CD1c-positive myeloid dendritic cell (primary cell): Measurements from ENCODE around the gene CNTNAP2.
A peak's percentile ranks its signal among the peaks of the same experiment; 100 is the strongest.

Experiments
- DNase-seq: peaks from one replicate; pipeline ENCODE4 v3.0.0-alpha.2; 2016; ENCODE audit errors: extremely low spot score

CNTNAP2 gene

DNA sequence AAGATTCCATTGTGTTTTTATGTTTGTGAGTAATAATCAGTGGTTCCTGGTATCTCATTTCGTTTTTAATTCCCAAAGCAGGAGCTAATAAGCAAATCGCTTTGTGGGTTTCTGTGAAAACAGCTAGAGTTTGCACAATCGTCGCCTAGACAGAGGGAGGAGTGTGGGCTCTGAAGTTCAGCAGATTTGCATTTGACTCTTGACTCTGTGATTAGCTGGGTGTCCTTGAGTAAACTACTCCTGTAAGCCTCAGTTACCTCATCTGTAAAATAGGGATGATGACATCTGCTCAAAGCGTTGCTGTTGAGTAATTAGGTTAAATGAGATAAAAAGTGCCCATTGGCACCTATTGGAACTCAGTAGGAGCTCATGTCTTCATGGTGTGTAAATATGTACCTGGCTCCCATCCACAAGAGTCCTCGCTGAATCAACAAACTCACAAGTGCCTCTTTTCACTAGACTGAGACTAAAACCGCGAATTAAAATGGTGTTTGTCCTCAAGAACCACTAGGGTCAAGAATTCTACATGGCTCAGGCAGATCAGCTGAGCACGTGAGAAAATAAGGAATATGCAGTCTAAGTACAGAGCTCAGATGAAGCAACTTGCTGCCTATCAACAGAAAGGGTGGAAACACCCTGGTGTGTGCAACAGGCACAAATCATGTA, 2088.2 kb downstream of the CNTNAP2 start:
- no peak for DNase-seq

DNA sequence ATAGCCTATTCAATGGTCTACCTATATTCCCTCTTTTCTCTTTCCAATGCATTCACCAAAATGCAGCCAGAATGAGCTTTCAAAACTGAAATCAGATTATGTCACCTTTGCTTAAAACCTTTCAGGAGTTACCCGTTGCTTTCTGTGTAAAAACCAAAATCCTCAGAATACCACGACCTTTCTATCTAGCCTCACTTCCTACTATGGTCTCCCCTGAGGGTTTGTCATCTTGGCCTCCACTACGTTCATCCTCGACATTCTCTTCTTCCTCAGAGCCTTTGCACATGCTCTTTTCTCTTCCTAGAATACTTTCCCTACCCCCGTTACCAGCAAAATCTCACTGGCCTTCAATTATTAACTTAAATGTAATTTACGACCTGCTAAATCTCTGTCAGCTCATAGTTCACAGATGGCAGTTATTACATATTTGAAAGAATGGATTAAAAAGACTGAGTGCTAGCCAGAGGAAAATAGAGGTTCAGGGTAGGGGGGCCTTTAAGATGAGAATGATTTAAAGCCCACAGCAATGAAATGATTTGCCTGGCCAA, 2093.1 kb downstream of the CNTNAP2 start:
- no peak for DNase-seq

DNA sequence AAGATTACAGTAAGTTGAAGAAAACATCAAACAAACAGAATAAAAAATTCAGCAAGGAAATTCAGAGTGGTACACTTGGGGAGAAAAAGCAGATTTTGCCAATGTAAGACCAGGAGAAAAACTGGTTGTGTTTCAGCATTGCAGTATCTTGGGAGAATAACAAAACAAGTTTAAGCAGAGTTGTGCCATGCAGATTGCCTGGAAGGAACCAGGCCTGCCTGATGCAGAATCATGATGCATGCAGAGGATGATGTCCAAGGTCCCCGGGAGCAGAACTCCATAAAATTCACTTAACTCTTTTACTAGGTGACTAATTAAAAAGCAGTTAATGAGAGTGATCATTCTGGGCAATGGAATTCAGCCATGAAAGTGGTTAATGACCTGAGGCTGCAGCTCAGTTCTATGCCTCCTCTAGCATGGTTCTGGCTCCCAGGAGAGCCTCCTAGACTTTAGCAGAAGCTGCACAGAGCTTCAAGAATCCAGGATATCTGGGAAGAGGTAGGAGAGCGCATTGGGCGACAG, 2094.3 kb downstream of the CNTNAP2 start:
- DNase-seq = no peak

DNA sequence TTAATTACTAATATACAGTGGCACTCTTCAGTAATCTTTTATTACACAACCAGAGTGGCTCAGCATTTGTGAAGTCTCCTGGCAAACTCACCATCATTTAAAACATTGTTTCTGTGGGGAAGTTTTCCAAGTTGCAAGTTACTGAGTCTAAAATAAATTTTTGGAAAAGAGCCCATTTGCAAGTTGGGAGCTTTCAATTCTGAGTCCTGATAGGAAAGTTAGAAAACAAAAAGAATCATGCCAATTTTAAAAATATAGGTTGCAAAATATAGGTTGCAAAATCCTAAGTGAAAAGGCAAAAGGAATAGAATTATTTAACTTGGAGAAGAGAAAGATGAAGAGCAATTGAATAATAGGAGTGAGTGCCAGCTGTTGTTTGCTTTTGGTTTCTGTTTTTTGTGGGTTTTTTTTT, 2095.1 kb downstream of the CNTNAP2 start:
- no peak for DNase-seq

DNA sequence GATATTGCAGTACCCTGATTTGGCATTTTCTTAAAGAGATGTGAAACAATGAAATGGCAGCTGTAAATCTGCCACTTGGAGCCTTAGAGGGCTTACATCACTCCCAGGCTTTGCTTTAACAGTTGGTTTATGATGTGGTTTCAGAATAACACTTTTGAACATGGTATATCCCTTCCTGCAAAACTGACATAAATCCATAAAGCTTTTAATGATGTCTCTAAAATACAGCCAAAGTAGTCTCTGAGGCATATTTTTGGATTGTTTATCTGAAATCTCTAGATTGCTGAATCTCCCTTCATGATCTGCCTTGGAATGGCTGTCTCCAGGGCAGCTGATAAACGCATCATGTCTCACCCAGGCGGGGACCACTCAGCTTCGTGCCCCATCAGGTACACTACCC, 2096.1 kb downstream of the CNTNAP2 start:
- DNase-seq = no peak

DNA sequence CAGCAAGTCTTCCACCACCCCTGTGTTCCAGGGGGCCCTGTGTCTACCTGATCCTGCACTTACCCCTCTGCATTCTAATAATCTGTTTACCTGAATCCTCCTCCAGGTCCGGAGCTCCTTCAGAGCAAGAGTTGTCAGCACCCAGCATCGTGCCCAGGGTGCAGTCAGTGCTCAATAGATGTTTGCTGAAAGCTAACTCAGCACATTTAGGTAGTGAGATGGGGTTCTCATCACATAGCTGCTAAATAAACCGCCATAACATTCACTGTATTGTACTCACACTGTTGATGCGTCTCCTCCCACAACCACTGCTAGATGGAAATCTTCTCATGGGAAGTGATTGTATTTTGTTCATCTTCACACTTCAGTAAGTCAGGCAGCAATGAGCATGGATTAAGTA, 2097.5 kb downstream of the CNTNAP2 start:
- DNase-seq = no peak

DNA sequence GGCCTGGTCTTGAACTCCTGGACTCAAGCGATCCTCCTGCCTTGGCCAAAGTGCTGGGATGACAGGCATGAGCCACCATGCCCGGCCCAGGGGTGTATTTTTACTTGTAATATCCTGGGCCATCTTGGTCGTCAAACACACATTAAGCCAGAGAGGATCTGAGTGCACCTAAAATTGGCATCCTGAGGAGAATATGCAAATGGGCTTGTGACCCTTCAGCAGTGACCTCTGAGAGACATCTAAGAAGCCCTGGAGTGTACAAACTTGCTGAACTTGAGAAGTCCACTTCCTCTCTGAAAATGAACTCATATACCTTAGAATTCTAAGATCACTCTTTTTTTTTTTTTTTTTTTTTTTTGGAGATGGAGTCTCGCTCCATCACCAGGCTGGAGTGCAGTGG, 2102.0 kb downstream of the CNTNAP2 start:
- DNase-seq = no peak

DNA sequence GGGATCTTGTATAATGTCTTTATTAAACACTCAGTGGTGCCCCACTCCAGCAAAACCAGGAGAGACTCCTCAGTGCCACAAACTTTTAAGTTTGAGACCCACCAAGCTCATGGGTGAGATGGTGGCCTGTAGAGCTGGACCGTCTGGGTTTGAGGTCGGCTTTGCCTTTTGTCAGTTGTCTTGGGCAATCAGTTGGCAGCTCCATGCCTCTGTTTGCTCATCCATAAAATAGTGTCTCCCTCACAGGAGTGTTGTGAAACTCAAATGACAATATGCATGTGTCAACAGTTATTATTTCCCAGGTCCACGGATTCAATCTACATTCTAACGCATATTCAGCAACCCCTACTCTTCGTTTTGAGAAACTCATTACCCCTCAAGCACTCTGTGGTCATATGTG, 2106.1 kb downstream of the CNTNAP2 start:
- DNase-seq = no peak

DNA sequence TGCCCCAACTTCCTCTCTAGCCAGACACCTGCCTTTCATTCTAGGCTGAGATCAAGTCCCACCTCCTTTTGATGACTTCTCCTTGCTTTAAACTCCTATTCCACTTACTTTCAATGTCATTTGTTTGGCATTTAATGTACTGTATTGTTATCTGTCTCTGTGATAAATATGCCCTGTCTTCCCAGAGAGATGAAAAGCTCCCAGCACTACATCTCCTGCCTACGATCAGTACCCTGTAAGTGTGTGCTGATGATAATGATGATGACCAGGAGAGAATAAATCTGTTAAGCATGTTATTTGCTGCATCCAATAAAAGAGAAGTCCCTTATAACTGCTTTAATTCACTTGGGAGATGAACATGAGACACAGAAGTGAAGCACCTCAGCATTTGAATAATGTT, 2106.6 kb downstream of the CNTNAP2 start:
- DNase-seq = no peak

DNA sequence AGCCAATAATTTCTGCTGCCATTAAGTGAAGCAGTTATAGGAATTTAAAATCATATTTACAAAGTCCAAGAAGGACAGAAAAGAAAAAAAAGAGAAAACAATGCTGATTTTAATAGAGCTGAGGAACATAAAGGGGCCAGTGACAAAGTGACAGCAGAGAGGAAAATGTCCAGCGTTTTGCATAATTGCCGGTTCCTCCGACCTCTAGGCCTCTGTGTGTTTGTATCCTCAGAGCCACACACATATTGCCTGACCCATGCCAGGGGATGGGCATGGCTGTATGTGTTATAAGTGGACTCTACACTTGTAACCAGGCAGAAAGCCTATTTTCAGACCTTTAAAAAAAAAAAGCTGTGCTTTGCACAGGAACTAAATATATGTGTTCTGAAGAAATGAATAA, 2107.1 kb downstream of the CNTNAP2 start:
- no peak for DNase-seq

DNA sequence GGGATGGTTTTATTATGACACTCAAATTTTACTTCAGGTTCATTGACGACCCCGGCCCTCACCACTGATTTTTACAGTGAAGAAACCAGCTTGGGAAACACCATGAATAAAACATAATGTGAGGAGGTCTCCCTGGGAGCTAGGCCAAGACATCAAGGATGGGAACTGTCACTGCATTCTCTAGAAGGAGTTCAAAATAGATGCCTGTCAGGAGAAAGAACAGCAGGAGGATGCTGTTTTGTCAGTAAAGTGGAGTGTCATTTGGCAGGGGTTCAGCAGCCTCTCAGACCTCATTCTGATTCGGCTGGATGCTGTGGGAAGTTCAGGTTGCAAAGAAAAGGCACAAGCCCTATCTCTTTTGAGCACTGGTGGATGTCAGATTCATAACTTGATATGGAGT, 2113.7 kb downstream of the CNTNAP2 start:
- no peak for DNase-seq

DNA sequence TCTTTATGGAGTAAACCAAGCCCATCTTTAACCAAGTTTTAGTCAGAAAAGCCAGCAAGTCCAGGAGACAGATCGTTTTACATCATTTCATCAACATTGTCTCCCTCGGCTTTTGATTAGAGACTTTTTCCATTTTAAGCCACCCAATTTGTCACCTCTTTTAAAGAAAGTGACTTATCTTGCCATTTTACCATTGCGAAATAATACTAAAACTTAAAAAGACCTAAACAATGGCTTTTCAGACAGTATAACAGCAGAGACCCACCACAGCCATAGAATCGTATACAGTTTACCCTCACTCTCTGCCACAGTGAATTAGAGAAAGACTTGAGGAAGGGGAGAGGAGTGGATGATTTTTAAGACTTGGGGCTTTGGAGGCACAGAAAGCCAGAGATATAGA, 2114.3 kb downstream of the CNTNAP2 start:
- no peak for DNase-seq

DNA sequence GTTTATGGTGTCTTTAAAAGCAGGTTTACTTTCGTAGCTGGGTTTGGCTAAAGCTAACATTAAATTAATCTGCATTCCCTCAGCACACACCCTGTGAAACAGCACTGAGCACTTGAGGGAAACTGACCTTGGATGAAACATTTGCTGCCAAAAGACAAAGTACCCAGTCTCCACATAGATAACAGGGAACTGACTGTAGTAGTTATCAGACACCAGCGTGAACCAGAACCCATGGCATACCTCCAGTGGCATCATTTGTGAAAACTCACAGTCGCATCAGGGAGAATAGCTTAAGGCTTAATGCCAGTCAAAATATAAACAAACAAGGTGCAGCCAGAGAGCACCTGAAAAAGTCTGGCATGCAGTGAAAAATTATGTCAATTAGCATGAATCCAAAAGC, 2116.2 kb downstream of the CNTNAP2 start:
- DNase-seq = no peak

DNA sequence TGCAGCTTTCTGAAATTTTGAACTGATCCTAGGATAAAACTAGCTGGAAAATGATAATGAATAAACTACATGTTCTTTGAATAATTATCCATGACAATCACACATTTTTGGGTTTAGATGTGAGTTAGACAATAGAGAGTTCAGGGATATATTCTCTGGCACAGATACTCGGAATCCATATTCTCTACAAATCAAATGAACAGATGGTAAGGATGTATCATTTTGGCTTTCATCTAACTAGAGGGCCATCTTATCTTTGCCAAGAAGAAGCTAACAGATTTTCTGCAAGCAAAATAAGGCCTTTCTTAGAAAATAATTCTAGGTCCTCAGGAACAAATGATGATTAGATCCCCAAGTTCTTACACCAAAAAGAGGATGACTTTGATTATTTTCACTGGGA, 2118.1 kb downstream of the CNTNAP2 start:
- no peak for DNase-seq

DNA sequence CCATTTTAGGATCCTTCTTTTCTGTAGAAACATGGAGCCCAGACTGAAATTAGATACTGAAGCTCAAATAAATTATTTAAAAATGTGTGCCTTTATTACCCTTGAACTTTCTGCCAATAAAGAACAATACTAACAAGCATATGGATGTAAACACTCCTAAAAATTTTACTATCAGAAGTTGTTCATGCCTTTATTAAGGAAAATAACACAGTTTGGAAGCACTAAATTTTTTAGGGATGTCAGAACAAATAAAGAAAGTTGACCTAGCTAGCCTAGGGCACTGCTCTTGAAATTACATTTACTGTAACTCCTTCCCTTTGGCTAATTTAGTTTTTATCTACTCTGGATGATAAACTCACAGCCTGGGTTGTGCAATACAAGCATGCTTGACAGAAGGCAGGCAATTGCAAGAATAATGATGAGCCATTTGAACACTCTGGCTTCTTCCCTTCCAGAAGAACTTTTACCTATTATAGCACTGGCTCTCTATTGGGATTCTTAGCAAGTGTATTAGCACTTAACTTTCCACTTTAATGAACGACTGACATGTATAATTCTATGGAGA, 2122.2 kb downstream of the CNTNAP2 start:
- DNase-seq = no peak

DNA sequence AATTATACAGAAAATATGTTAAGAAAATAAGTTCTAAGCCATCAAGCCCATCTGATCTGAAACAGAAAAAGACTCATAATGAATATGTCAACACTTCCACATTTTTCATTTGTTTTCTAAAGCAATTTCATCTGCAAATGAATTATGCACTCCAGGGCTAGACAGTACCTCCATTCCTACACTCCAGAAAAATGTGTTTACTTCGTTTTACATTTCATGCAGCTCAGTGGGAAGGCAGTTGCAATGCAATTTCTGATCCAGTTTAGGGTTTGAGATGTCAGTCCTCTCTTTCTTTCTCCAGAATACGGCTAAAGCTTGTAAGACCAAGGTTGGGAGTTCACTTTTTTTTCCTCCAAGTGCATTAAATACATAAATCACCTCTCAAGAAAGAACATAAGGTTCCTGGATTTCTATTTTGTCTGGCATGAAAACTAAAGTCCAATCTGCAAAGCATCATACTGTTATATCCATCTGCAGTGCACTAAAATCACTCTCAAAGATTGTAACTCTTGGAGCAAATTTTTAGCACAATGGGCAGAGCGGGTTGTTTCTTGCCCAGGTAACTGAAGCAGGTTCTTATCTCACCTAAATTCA, 2125.2 kb downstream of the CNTNAP2 start:
- no peak for DNase-seq

DNA sequence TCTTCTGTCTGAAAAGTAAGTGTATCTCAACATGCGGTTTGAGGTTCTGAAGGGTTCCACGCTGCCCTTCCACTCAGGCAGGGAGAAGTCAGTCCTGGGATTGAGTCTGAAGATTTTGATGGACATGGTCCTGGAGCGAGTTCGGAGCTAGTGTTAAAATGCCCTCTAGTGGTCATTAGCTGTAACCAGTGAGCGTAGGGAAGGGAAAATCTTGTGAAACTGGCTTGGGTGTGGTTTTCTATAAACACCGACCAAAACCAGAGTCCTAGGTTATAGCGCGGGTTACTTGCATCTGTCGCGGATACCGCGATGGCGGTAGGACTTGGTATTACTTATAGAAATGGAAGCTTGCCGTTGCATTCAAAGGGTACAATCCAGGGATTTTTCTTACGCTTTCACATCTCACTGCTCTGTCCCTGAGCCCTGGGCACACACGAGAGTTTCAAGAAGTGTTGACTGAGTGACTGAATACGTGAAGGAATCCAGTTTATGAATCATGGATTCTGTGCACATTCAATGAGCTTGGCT, 2125.8 kb downstream of the CNTNAP2 start:
- peak; percentile 46 for DNase-seq

DNA sequence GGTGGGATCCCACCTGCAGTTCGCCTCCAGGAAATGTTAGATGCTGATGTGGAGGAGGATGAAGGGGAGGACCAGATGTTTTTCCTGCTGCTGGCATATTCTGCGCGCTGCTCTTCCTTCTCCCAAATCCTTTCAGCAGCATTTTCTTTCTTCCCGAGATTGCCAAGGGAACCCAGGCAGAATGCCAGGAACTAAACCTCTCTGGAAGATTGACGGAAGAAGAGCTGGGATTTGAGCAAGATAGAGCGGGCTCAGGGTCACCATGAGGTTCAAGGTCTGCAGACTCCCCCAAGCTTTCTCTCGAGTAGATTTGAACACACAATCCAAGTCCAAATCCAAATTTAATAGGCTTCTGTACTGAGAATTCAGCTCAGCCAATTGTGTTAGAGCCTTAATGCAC, 2128.8 kb downstream of the CNTNAP2 start:
- DNase-seq = no peak

DNA sequence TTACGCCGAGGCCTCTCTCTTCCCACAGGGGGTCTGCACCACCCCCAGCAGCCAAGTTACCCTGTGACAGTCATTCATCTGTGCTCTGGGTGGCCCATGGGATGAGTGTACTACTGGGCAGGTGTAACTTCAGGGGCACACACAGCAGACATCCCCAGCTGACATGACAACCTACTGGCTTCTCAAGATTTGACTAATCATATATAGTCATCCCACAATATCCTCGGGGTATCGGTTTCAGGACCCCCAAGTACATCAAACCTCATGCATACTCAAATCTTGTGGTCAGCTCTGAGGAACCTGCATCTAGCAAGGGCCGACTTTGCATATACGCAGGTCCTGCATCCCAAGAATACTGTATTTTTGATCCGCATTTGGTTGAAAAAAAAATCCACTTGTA, 2137.0 kb downstream of the CNTNAP2 start:
- DNase-seq = no peak

DNA sequence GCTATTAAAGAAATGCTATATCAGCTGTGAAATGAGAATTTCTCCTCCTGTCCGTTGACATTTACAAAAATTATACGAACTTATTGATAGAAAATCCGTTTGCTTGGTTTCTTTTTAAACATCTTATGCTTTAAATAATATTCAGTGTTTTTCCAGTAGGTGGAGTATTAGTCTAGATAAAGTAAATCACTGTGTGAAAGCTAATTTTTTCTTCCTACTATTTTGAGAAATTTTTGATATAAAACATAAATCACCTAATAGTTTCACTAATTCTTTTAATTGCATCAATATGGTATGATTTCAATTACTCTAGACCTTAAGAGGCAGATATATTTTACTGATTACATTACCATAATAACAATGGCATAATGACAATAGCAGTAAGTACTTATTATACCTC, 2138.7 kb downstream of the CNTNAP2 start:
- no peak for DNase-seq

DNA sequence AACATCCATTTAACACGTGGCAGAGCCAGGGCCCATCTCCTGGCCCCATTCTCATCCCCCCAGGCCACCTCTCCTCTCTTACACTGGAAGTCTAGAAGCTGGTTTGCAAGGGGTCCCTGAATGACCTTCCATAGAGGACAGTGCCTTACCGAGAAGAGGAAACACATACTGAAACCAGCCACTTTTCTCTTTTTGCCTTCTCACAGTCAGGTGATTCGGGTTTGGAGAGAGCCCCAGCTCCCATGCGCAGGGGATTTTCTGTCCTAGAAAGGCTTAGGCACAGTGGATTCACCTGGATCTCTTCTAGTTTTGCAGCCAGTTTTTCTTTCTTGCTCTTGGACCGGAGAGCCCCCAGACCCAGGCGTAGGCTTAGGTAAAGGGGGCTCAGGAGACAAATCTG, 2139.8 kb downstream of the CNTNAP2 start:
- DNase-seq = no peak

DNA sequence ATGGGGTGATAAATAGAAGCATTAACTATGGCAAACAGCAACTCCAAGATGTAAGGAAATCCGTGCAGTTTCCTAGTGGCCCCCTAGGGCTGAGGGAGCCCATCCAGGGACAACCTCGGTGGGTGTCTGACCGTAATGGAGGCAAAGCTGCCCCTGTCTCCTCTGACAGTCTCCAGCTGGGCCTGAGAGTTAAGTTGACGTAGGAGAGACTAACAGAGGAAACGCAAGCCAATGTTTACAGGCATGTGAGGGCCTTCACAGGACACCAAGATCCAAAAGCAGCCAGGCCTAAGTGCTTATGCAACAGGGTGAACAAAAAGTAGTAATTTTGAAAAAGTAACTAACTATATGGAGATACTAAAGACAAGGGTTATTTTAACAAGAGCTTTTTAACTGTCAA, 2144.0 kb downstream of the CNTNAP2 start:
- no peak for DNase-seq

DNA sequence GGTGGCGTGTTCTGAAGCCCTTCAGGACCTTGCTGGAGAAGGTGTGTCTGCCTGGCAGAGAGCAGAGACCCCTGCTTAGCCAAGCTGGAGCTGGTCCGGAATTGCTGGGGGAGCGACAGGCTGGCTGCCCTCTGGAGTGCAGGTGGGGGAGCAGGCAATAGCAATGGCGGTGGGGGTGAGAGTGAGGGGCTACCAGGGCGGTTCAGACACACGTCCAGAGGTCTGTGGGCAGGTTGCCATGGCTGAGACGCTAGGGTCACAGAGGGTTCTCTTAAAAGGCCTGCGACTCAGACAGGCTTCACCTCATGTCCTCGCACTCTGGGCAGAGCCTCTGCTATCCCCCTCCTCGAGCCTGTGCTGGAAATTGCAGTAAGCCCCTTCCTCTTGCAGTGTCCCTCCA, 2144.9 kb downstream of the CNTNAP2 start:
- no peak for DNase-seq
